Chondrocyte (in vitro differentiated cells): Measurements from ENCODE around the gene PDLIM5. TPM values are rescaled to one million over a fixed set of nuclear protein-coding genes. Genes with fewer than 3 reads are reported as not detected.

Experiments
- DNase-seq: peaks from one replicate; pipeline ENCODE4 v3.0.0; 2021; ENCODE audit warnings: mixed read lengths, low spot score
- H3K27ac Mint-ChIP-seq: one replicate; pipeline ENCODE4 v1.8.0; 2021; ENCODE audit warnings: mild to moderate bottlenecking, moderate library complexity, mixed read lengths; ENCODE audit not compliant: unreplicated experiment
- H3K27me3 Mint-ChIP-seq: 2 replicates; pipeline ENCODE4 v1.8.0; 2021; ENCODE audit warnings: low read depth, mixed read lengths
- H3K36me3 Mint-ChIP-seq: 2 replicates; pipeline ENCODE4 v1.8.0; 2021; ENCODE audit warnings: low read depth, mixed read lengths
- H3K4me1 Mint-ChIP-seq: 2 replicates; pipeline ENCODE4 v1.8.0; 2021; ENCODE audit warnings: low read depth, mild to moderate bottlenecking, mixed read lengths
- H3K4me3 Mint-ChIP-seq: one replicate; pipeline ENCODE4 v1.8.0; 2021; ENCODE audit warnings: mild to moderate bottlenecking, moderate library complexity, mixed read lengths; ENCODE audit not compliant: unreplicated experiment
- H3K9me3 Mint-ChIP-seq: 2 replicates; pipeline ENCODE4 v1.8.0; 2021; ENCODE audit warnings: low read depth, mixed read lengths
- total RNA-seq: library from RNA; stranded (reverse); gene quantifications from 3 replicates; pipeline ENCODE4 v1.2.1, GENCODE V29; 2021
- TF ChIP-seq, protein P1 (sequence below): fragments of 200-600 bp; sonication (generic); IDR thresholded peaks from 2 replicates; pipeline ENCODE4 v1.5.0; 2021; ENCODE audit warnings: antibody characterized with exemption, mild to moderate bottlenecking, moderate library complexity

PDLIM5 gene
- total RNA-seq, 1 donor from 2014 or later = 329 TPM

DNA sequence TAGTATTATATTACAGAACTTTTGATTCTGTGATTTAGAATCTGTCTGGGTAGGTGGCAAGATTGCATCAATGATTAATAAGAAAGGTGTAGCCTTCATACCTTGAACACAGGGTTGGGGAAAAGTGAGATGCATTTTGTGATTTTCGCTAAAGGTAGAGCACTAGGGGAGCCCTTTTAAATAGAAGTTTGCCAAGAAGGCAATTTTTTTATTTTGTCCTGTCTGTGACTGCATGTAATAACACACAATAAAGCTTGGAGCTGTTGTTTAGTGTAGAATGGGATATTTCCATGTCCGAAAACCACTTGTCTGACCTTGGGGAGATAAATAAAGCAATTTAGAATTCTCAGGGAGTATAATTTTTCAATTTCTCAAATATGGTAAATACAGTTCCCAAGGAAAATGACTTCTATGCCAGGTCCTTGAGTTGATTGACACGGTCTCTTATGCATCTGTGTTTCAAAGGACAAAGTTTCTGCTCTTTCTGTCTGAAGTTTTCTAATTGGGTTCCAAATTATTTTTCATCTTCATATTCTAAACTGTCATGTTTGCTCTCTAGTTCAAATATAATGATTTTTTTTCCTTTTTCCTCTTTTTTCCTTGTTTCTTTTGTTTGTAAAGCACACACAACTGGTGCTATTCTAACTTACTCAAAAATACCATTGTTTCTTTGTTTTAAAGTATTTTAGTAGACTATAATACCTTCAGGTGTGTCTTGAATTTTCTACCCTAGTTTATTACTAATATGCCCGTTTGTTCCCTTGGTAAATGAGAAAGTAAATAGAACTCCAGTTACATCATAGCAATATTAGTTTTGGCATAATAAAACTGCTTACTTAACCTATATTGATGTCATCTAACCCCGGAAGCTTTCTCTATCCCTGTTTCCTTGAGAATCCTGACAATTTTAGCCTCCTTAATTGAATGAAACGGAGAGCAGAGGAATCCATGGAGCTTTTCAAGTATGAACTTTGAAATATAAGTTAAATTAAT, 218.2 kb downstream of the PDLIM5 start:
- H3K27me3 Mint-ChIP-seq = no peaks in the 10 kb centered on the region
- peaks cover 24% of the 10 kb centered on the region for H3K36me3 Mint-ChIP-seq
- H3K4me1 Mint-ChIP-seq = peaks cover 15% of the 10 kb centered on the region
- DNase-seq = no peak
- TF ChIP-seq, protein P1, sequence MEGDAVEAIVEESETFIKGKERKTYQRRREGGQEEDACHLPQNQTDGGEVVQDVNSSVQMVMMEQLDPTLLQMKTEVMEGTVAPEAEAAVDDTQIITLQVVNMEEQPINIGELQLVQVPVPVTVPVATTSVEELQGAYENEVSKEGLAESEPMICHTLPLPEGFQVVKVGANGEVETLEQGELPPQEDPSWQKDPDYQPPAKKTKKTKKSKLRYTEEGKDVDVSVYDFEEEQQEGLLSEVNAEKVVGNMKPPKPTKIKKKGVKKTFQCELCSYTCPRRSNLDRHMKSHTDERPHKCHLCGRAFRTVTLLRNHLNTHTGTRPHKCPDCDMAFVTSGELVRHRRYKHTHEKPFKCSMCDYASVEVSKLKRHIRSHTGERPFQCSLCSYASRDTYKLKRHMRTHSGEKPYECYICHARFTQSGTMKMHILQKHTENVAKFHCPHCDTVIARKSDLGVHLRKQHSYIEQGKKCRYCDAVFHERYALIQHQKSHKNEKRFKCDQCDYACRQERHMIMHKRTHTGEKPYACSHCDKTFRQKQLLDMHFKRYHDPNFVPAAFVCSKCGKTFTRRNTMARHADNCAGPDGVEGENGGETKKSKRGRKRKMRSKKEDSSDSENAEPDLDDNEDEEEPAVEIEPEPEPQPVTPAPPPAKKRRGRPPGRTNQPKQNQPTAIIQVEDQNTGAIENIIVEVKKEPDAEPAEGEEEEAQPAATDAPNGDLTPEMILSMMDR = no peak
- H3K27ac Mint-ChIP-seq = peak overlapping the region; percentile 1
- no peak overlapping the region for H3K4me3 Mint-ChIP-seq
- no peaks in the 10 kb centered on the region for H3K9me3 Mint-ChIP-seq

DNA sequence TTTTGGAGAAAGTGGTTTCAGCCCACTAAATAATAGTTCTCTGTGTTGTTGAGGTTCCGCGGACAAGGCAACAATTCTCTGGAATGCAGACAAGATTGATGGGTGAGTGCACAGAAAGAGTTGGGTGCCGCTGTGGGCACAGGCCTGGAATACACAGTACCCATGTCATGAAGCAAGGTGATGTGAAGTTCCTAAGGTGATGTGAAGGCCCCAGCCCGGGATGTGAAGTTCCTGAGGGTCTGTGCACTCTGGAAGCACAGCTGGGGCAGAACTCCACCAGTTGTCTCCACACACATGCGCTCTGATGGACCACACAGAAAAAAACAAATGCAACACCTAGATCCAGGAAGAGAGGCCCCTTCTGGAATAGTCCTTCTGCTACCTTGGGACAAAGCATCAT, 219.4 kb downstream of the PDLIM5 start:
- DNase-seq = no peak
- H3K9me3 Mint-ChIP-seq = no peaks in the 10 kb centered on the region
- TF ChIP-seq, protein P1 = no peak
- peaks cover 19% of the 10 kb centered on the region for H3K36me3 Mint-ChIP-seq
- H3K4me3 Mint-ChIP-seq = no peak overlapping the region
- H3K27ac Mint-ChIP-seq = no peak overlapping the region
- no peaks in the 10 kb centered on the region for H3K27me3 Mint-ChIP-seq
- H3K4me1 Mint-ChIP-seq = peaks cover 14% of the 10 kb centered on the region

DNA sequence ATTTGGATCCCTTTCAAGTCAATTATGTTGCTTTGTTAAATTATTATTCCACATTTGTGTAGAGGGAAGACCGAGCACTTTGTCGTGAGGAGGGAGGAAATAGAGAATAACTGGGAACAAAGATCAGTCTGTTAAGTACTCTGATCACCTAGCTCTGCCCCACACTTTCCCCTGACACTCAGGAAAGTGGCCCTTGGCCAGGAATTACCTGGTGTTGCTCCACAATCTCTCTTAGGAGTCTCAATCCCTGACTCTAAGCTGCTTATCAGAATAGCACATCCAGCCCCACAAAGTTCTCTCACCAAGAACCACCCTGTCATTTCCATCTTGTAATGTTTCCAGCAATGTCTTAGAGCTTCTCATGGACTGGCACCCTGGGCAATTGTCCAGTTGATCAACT, 222.2 kb downstream of the PDLIM5 start:
- Mint-ChIP-seq H3K4me1 (peaks cover 41% of the 10 kb centered on the region), H3K4me3 (no peak overlapping the region), H3K27ac (no peak overlapping the region), H3K36me3 (peaks cover 9% of the 10 kb centered on the region), H3K27me3 (no peaks in the 10 kb centered on the region), H3K9me3 (no peaks in the 10 kb centered on the region)
- no peak for DNase-seq
- TF ChIP-seq, protein P1 = no peak

DNA sequence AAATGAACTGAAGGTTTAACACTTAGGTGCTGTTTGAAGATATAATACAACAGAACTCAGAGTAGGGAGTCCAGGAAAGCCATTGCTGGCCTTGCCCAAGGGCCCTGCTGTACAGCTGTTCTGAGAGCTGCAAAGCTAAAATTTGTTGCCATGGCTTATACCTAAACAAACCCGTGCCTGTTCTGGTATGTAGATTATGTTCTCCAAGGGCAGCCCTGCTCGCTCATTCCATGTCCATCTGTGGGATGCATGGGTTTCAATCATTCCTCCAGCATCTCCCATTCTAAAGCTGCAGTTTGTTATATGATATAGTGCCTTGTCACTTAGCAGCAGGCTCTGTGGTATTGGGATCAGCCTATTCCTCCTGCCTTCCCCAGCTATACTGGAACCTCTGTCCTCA, 225.2 kb downstream of the PDLIM5 start:
- no peak for DNase-seq
- H3K27ac Mint-ChIP-seq = peak overlapping the region; percentile 24
- H3K4me1 Mint-ChIP-seq = peaks cover 32% of the 10 kb centered on the region
- H3K9me3 Mint-ChIP-seq = no peaks in the 10 kb centered on the region
- no peak overlapping the region for H3K4me3 Mint-ChIP-seq
- no peaks in the 10 kb centered on the region for H3K36me3 Mint-ChIP-seq
- TF ChIP-seq, protein P1 = no peak
- no peaks in the 10 kb centered on the region for H3K27me3 Mint-ChIP-seq

DNA sequence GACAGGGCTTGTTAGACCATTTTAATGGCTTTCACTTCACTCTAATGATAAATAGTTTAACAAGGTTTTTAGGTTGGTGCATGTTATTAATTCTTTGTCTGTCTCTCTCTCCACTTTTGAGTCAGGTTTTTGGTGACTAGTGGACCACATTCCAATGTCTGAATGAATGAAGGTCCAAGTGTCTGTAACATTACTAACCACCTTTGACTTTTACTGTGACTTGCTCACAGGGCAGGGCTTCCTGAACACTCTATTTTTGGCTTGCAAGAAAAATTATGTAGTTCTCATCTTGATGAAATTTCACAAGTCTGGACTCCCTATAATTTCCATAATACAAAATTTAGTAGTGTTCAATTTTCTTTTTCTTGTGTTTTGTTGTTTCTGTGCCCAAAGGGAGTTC, 227.2 kb downstream of the PDLIM5 start:
- Mint-ChIP-seq H3K36me3 (no peaks in the 10 kb centered on the region), H3K27ac (peak overlapping the region; percentile 19), H3K4me3 (no peak overlapping the region), H3K4me1 (peaks cover 32% of the 10 kb centered on the region), H3K27me3 (no peaks in the 10 kb centered on the region), H3K9me3 (no peaks in the 10 kb centered on the region)
- TF ChIP-seq, protein P1 = no peak
- no peak for DNase-seq
